Measurements from ENCODE around the gene ADARB2. TPM values are rescaled to one million over a fixed set of nuclear protein-coding genes. Genes with fewer than 3 reads are reported as not detected.

ADARB2 gene
- total and polyA plus RNA-seq, 8 donors, result 0.41 to 0.92 (median 0.76) TPM

- intact Hi-C loops (cut with DNase I), result no loop called here
- no peak overlapping the region for H3K4me3 ChIP-seq
- DNase-seq (no peak), ATAC-seq (no peak)
- no peaks in the 10 kb centered on the region for H3K36me3 ChIP-seq
- no peaks in the 10 kb centered on the region for H3K9me3 ChIP-seq
- TF ChIP-seq, protein P1, sequence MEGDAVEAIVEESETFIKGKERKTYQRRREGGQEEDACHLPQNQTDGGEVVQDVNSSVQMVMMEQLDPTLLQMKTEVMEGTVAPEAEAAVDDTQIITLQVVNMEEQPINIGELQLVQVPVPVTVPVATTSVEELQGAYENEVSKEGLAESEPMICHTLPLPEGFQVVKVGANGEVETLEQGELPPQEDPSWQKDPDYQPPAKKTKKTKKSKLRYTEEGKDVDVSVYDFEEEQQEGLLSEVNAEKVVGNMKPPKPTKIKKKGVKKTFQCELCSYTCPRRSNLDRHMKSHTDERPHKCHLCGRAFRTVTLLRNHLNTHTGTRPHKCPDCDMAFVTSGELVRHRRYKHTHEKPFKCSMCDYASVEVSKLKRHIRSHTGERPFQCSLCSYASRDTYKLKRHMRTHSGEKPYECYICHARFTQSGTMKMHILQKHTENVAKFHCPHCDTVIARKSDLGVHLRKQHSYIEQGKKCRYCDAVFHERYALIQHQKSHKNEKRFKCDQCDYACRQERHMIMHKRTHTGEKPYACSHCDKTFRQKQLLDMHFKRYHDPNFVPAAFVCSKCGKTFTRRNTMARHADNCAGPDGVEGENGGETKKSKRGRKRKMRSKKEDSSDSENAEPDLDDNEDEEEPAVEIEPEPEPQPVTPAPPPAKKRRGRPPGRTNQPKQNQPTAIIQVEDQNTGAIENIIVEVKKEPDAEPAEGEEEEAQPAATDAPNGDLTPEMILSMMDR (IDR thresholded peaks at IDR 0.05), result no peak
- no peak overlapping the region for H3K27ac ChIP-seq
- H3K27me3 ChIP-seq, result no peaks in the 10 kb centered on the region
- H3K4me1 ChIP-seq, result no peaks in the 10 kb centered on the region
These were observed 463.1 kb downstream of the ADARB2 start for GRCh38 chr10:1274111-1274661.

GRCh38 chr10:1273372-1274105 lies 463.8 kb downstream of the ADARB2 start:
- H3K36me3 ChIP-seq, result no peaks in the 10 kb centered on the region
- intact Hi-C loops (cut with DNase I), result no loop called here
- no peaks in the 10 kb centered on the region for H3K4me1 ChIP-seq
- DNase-seq (no peak), ATAC-seq (no peak)
- no peaks in the 10 kb centered on the region for H3K27me3 ChIP-seq
- H3K9me3 ChIP-seq, result no peaks in the 10 kb centered on the region
- no peak overlapping the region for H3K27ac ChIP-seq
- H3K4me3 ChIP-seq, result no peak overlapping the region
- TF ChIP-seq, protein P1 (IDR thresholded peaks at IDR 0.05), result no peak

- no peak overlapping the region for H3K27ac ChIP-seq
- TF ChIP-seq, protein P1 (IDR thresholded peaks at IDR 0.05), result no peak
- no peak overlapping the region for H3K4me3 ChIP-seq
- no peaks in the 10 kb centered on the region for H3K9me3 ChIP-seq
- no peaks in the 10 kb centered on the region for H3K27me3 ChIP-seq
- DNase-seq, result no peak
- intact Hi-C loops (cut with DNase I), result no loop called here
- no peaks in the 10 kb centered on the region for H3K4me1 ChIP-seq
- ATAC-seq, result no peak
- H3K36me3 ChIP-seq, result no peaks in the 10 kb centered on the region
These were observed 464.6 kb downstream of the ADARB2 start for GRCh38 chr10:1272777-1273161.

- intact Hi-C loops (cut with DNase I), result no loop called here
- no peak for ATAC-seq
- TF ChIP-seq, protein P1 (IDR thresholded peaks at IDR 0.05), result no peak
- no peak for DNase-seq
- Histone ChIP-seq H3K4me1 (no peaks in the 10 kb centered on the region), H3K27ac (no peak overlapping the region), H3K36me3 (no peaks in the 10 kb centered on the region), H3K9me3 (no peaks in the 10 kb centered on the region), H3K27me3 (no peaks in the 10 kb centered on the region), H3K4me3 (no peak overlapping the region)
These were observed 465.1 kb downstream of the ADARB2 start for GRCh38 chr10:1272079-1272776.

GRCh38 chr10:1270906-1271305 lies 466.4 kb downstream of the ADARB2 start:
- no peak for DNase-seq
- no peaks in the 10 kb centered on the region for H3K4me1 ChIP-seq
- TF ChIP-seq, protein P1 (IDR thresholded peaks at IDR 0.05), result no peak
- no peak for ATAC-seq
- no peaks in the 10 kb centered on the region for H3K27me3 ChIP-seq
- no peak overlapping the region for H3K4me3 ChIP-seq
- H3K27ac ChIP-seq, result no peak overlapping the region
- intact Hi-C loops (cut with DNase I), result no loop called here
- H3K36me3 ChIP-seq, result no peaks in the 10 kb centered on the region
- H3K9me3 ChIP-seq, result no peaks in the 10 kb centered on the region
